HepG2 (cell line): ENCODE results near the gene KMT5C. TPM values are rescaled to one million over a fixed set of nuclear protein-coding genes. Genes with fewer than 3 reads are reported as not detected.

Source experiments
- ATAC-seq: fragments of 200-7000 bp; cut with Tn5 transposase; 3 replicates; pipeline ENCODE4 v1.9.1; 2020; ENCODE audit warnings: mild to moderate bottlenecking, moderate library complexity
- BruUV-seq: library from RNA; stranded (reverse); fragments of 400-500 nt; replicated peaks from 2 replicates; lab custom pipeline; 2021; lab: Mats Ljungman, UMichigan
- CTCF ChIA-PET: fragments of 300-600 bp; formaldehyde crosslinking; extraction: SDS; loops from one replicate; lab custom pipeline; 2021; ENCODE audit warnings: low total read pairs, inconsistent platforms, low intra/inter-chr PET ratio; lab: Yijun Ruan, JAX
- POLR2A ChIA-PET: fragments of 350-600 bp; sonication (Branson Sonifier 250); formaldehyde crosslinking; loops from one replicate; lab custom pipeline; 2020; ENCODE audit warnings: antibody characterized with exemption, inconsistent platforms; lab: Yijun Ruan, JAX
- DNase-seq: peaks from one replicate; pipeline ENCODE4 v3.0.0-alpha.2; 2015; ENCODE audit warnings: low spot score
- FAIRE-seq: peaks from 3 replicates; lab custom pipeline; 2011; peaks lifted over from hg19 to GRCh38; lab: Jason Lieb, UNC
- H2AFZ ChIP-seq: one replicate; pipeline ENCODE4 v1.6.1; 2011; ENCODE audit warnings: low read length, inconsistent platforms
- H3K27ac ChIP-seq: fragments of 300-600 bp; 3 replicates; pipeline ENCODE4 v1.8.0; 2011; ENCODE audit warnings: mixed run types, mild to moderate bottlenecking, mixed read lengths, low read length, inconsistent platforms; ENCODE audit not compliant: insufficient read depth; ENCODE audit errors: extremely low read length
- H3K27me3 ChIP-seq, 2 experiments: fragments of 200-600 bp in 1 of 2; 2 replicates in 1 of 2; 3 replicates in 1 of 2; pipeline versions ENCODE4 v1.6.0 to v1.8.0; 2011; ENCODE audit warnings: low read length in 2 of 2, mild to moderate bottlenecking in 2 of 2, moderate library complexity in 2 of 2, inconsistent platforms in 1 of 2; ENCODE audit not compliant: insufficient read depth in 2 of 2, control insufficient read depth in 1 of 2
- H3K36me3 ChIP-seq, 2 experiments: fragments of 200-600 bp in 1 of 2; replicated peaks in 1 of 2; 2 replicates in 1 of 2; 3 replicates in 1 of 2; pipeline versions ENCODE4 v1.5.1 to v1.8.0; 2011; ENCODE audit warnings: low read length in 2 of 2, inconsistent platforms in 1 of 2; ENCODE audit not compliant: insufficient read depth in 2 of 2, control insufficient read depth in 1 of 2
- H3K4me1 ChIP-seq: 2 replicates; pipeline ENCODE4 v1.5.1; 2012; ENCODE audit warnings: low read length, inconsistent platforms; ENCODE audit not compliant: insufficient read depth
- H3K4me2 ChIP-seq: 2 replicates; pipeline ENCODE4 v1.6.0; 2011; ENCODE audit warnings: low read depth, low read length, inconsistent platforms
- H3K4me3 ChIP-seq, 3 experiments: fragments of 200-600 bp in 1 of 3; sonication (generic), shearing (Covaris generic) in 1 of 3; replicated peaks in 1 of 3; 2 replicates each; pipeline ENCODE4 v1.5.1; 2011 to 2016; ENCODE audit warnings: low read length in 3 of 3, inconsistent platforms in 2 of 3, low read depth in 2 of 3, mild to moderate bottlenecking in 2 of 3, control low read depth in 1 of 3, mixed read lengths in 1 of 3; ENCODE audit not compliant: insufficient read depth in 1 of 3
- H3K79me2 ChIP-seq: one replicate; pipeline ENCODE4 v1.6.1; 2011; ENCODE audit warnings: low read length, inconsistent platforms; ENCODE audit not compliant: insufficient read depth
- H3K9ac ChIP-seq: 2 replicates; pipeline ENCODE4 v1.6.0; 2011; ENCODE audit warnings: mild to moderate bottlenecking, low read depth, low read length, inconsistent platforms; ENCODE audit not compliant: insufficient read depth
- H3K9me3 ChIP-seq: 2 replicates; pipeline ENCODE4 v1.5.1; 2012; ENCODE audit warnings: mild to moderate bottlenecking, low read length
- H4K20me1 ChIP-seq: 2 replicates; pipeline ENCODE4 v1.6.0; 2011; ENCODE audit warnings: inconsistent platforms, mild to moderate bottlenecking, low read length, moderate library complexity; ENCODE audit not compliant: insufficient read depth
- ARNT2 ChIP-seq: sonication (generic); formaldehyde crosslinking; IDR thresholded peaks from 2 replicates; pipeline ENCODE4 v1.8.0; 2022; ENCODE audit warnings: mild to moderate bottlenecking, low read depth, missing genetic modification reagents, moderate library complexity
- ATAD3A ChIP-seq: sonication (generic); formaldehyde crosslinking; IDR thresholded peaks from 2 replicates; pipeline ENCODE4 v1.4.0; 2020; ENCODE audit warnings: missing genetic modification reagents
- DZIP1 ChIP-seq: sonication (generic); formaldehyde crosslinking; IDR thresholded peaks from 2 replicates; pipeline ENCODE4 v1.5.0; 2020; ENCODE audit warnings: mild to moderate bottlenecking, missing genetic modification reagents
- HDAC2 ChIP-seq: sonication (generic); formaldehyde crosslinking; IDR thresholded peaks from 2 replicates; pipeline ENCODE4 v1.4.0; 2020; ENCODE audit warnings: missing genetic modification reagents
- KDM1A ChIP-seq: IDR thresholded peaks from 2 replicates; pipeline ENCODE4 v1.6.1; 2016; ENCODE audit warnings: missing compliant biosample characterization
- MAZ ChIP-seq, 2 experiments: sonication (generic) in 1 of 2; formaldehyde crosslinking in 1 of 2; IDR thresholded peaks; 2 replicates each; pipeline versions ENCODE4 v1.5.0 to v1.6.1; 2012 to 2020; ENCODE audit warnings: low read depth in 2 of 2, mild to moderate bottlenecking in 2 of 2, borderline replicate concordance in 1 of 2, improper control_type of control experiment in 1 of 2, low read length in 1 of 2, missing genetic modification reagents in 1 of 2, moderate library complexity in 1 of 2
- ZNF121 ChIP-seq: sonication (generic); formaldehyde crosslinking; IDR thresholded peaks from 2 replicates; pipeline ENCODE4 v1.5.0; 2020; ENCODE audit warnings: mild to moderate bottlenecking, missing genetic modification reagents
- ZSCAN25 ChIP-seq: sonication (generic); formaldehyde crosslinking; IDR thresholded peaks from 2 replicates; pipeline ENCODE4 v1.8.0; 2022; ENCODE audit warnings: mild to moderate bottlenecking, missing genetic modification reagents
- WGBS: methylation state at CpG from one replicate; pipeline ENCODE4 v1.1.6; 2017; ENCODE audit warnings: low lambda C conversion rate; 5-methylcytosine and 5-hydroxymethylcytosine counted together
- in situ Hi-C: cut with HindIII; loops from 2 replicates; pipeline ENCODE4 v1.10.0; 2017; ENCODE audit warnings: low pct_unique_long_range_greater_than_20kb; ENCODE audit not compliant: extremely low pct_ligation_motif_present
- intact Hi-C: fragments of 100-400 bp; cut with micrococcal nuclease; formaldehyde crosslinking; loops from one replicate; pipeline ENCODE4 v1.10.0; 2022; ENCODE audit not compliant: unreplicated experiment
- polyA plus RNA-seq, 8 experiments: library from polyadenylated mRNA; depleted of rRNA in 3 of 8; stranded (reverse) in 7 of 8; unstranded in 1 of 8; fragments of >200 nt; fragmentation: Illumina TruSeq in 4 of 8; extraction: Trizol in 4 of 8; gene quantifications; 2 replicates each; pipeline versions ENCODE4 v1.2.1 to v1.2.3, GENCODE V29; 2011 to 2016; ENCODE audit warnings: low read depth in 4 of 8, missing spikeins in 1 of 8, mixed read lengths in 1 of 8; ENCODE audit not compliant: insufficient read depth in 1 of 8
- total RNA-seq, 5 experiments: library from RNA; depleted of rRNA; stranded (reverse); fragments of >200 nt; fragmentation: Illumina TruSeq; extraction: Trizol; gene quantifications; 2 replicates each; pipeline ENCODE4 v1.2.3, GENCODE V29; 2016; ENCODE audit warnings: low read depth in 1 of 5

KMT5C gene
- total and polyA plus RNA-seq, 2 of the 13 experiments (the other 11 are each of a cell fraction or from before 2014, with no cell fraction given), result 5.5 to 9.0 TPM

DNA sequence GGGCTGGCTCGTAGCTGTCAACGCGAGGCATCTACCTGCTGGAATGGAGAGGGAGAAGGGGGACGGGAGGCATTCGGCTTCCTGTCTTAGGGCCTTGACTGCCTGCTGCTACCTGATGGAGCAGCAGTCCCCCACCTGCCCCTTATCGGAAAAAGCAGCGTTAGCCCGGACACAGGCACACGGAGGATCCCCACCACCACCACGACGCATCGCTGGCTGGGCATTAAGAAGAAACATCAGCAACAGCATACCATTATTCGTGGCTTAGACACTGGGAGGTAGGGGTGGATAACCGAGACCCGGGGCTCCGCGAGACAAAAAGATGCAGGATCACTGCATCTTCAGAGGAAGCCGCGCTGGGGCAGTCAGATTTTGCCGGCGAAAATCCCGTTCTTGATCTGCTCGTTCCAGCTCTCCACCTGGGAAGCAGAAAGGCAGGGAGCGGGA, 13.7 kb downstream of the KMT5C start:
- H4K20me1 ChIP-seq, result 0 out of 2 replicates have a peak, but pooled peaks cover 4% of the 10 kb centered on the region
- intact Hi-C loops (no loop called here), in situ Hi-C loops (no loop called here)
- ChIA-PET CTCF (no interaction called here), POLR2A (interaction anchor here (1.8 kb wide), 1 partner anchor 14 kb away, joined by 4 read pairs; the partner anchor contains the start of gene KMT5C)
- no peaks in the 10 kb centered on the region for H3K9me3 ChIP-seq
- H3K4me3 ChIP-seq, result peak overlapping the region; percentile 30 to 74 (median 65)
- 15% methylated on average over 15 of the region's 24 CpGs for WGBS
- H3K4me1 ChIP-seq, result peaks cover 19% of the 10 kb centered on the region
- H3K27me3 ChIP-seq, result peaks cover 8 to 55% of the 10 kb centered on the region in 2 experiments; a peak in 4 of 5 replicates
- no TSS peak for BruUV-seq
- no peaks in the 10 kb centered on the region for H3K36me3 ChIP-seq
- FAIRE-seq (no peak), DNase-seq (no peak), ATAC-seq (no peak)
- peak overlapping the region; percentile 88 for H3K4me2 ChIP-seq
- no peak overlapping the region for H3K27ac ChIP-seq
- 0 out of 2 replicates have a peak overlapping the region, but pooled peaks have one; percentile 29 for H3K9ac ChIP-seq
- H3K79me2 ChIP-seq, result no peaks in the 10 kb centered on the region
- H2AFZ ChIP-seq, result no peak overlapping the region
- TF ChIP-seq ZSCAN25 (0 out of 2 replicates have a peak, but pooled peaks have one; percentile 47), KDM1A (CRISPR knock-in tag) (no peak), ZNF121 (CRISPR knock-in tag) (no peak), ARNT2 (CRISPR knock-in tag) (0 out of 2 replicates have a peak, but pooled peaks have one; percentile 15), MAZ (IDR thresholded peaks at IDR 0.05; ENCODE audit: borderline replicate concordance, low read depth, low read length) (no peak), MAZ (CRISPR knock-in tag; IDR thresholded peaks at IDR 0.05; ENCODE audit: low read depth) (no peak), DZIP1 (CRISPR knock-in tag) (0 out of 2 replicates have a peak, but pooled peaks have one; percentile 36), ATAD3A (CRISPR knock-in tag) (no peak), HDAC2 (CRISPR knock-in tag) (no peak)
